Stimulated activated CD8-positive, alpha-beta memory T cell treated with anti-CD3 and anti-CD28 coated beads, Interleukin-4, amount 100 ng/mL, for 48 hours (primary cell): ENCODE data around the gene PLAU.
A peak's percentile ranks its signal among the peaks of the same experiment; 100 is the strongest.
"Not testable (repeated sequence)": the region's sequence is repeated elsewhere in the genome, so short reads cannot be mapped to it uniquely, and the experiment has no call there.

ENCODE experiments used
- DNase-seq: peaks from one replicate; pipeline ENCODE4 v3.0.0-alpha.2; 2020

Gene PLAU

DNA sequence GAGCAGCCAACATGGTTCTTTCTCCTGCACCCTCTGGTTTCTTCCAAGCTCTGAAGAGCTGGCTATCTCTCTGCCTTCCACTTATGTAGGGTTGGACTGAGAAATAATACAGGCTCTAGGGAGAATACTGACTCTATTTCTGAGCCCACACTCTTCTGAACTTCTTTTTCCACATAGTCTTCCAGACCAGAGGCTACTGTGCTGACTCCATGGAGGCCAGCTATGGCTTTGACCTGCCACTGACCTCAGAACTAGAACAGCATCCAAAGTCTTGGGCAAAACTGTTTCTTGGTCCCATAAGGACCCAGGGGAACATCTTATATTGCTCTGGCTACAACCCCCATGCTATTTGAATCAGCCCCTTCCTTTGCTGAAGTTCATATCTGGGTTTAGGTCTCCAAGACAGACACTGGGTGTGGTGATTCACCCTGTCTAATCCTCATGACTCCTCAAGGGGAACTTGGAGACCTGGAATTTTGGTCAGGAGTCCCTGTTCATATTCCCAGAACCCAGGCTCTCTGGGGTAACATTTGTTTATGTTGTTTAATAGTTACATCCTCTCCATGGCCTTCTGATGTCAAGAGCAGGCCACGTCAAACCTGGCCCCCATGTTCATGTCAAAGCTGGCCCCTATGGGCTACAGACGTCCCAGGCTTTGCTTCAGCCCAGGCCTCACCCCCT, 12.1 kb upstream of the PLAU start:
- no peak for DNase-seq

DNA sequence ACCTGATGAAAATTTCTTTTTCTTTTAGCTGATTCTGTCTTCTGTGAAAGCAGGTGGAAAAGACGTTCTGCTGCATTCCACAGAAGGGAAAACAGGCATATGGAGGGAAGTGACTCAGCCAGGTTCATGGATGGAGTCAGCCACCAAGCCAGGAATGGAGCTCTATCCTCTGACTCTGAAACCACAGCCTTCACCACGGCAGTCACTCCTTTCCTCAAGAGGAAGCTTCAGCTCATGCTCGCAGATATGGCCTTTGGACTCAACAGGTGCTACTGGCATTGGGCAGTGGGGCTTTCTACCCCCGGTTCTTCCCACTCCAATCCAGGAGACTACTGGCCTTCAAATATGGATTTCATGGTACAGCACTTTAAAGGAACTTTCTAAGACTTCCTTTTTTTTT, 11.5 kb upstream of the PLAU start:
- no peak for DNase-seq

DNA sequence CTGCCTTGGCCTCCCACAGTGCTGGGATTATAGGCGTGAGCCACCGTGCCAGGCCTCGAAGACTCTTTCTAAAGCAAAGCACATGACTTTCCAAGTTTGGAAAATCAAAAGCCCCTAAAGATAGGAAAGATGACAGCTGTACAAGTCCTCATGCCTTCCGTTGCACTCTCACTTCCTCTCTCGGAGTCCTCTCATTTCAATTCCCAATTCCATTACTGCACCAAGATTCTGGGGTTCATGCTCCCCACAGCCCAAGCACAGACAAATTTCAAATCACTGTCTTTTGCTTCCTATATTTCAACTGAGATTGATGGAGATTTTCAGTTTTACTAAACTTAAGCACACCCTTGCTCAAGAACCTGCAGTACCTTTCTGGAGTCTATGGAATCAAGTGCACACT, 10.9 kb upstream of the PLAU start:
- DNase-seq, result no peak

DNA sequence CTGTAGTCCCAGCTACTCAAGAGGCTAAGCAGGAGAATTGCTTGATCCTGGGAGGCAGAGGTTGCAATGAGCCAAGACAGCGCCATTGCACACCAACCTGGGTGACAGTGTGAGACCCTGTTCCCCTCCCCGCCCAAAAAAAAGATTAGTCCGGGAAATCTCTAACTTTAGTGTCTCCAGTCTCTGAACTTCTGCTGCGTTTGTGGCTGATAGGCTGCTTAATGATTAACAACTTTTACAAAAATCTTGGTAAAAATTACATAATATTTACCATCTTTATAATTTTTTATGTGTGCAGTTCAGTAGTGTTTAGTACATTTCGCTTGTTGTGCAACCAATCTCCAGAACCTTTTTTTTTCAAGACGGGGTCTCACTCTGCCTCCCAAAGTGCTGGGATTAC, 9.7 kb upstream of the PLAU start:
- DNase-seq, result no peak

DNA sequence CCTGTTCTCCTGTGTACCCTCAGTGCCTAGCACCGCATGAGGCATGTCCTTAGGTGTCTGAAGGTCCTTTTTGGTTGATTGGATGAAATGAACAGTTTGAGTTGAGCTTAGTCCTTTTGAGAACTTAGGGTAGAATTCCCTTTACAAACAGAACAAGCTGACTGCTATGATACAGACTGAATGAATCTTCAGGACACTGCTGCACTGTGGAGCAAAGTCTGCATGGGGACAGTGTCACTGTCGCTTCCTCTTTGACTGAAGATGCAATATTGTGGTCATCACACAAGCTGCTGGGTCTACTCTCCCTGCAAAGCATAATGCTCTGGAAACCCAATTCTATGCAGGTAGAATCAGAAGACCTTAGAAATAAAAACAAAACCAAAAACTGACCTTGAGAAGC, 8.6 kb upstream of the PLAU start:
- DNase-seq, result no peak

DNA sequence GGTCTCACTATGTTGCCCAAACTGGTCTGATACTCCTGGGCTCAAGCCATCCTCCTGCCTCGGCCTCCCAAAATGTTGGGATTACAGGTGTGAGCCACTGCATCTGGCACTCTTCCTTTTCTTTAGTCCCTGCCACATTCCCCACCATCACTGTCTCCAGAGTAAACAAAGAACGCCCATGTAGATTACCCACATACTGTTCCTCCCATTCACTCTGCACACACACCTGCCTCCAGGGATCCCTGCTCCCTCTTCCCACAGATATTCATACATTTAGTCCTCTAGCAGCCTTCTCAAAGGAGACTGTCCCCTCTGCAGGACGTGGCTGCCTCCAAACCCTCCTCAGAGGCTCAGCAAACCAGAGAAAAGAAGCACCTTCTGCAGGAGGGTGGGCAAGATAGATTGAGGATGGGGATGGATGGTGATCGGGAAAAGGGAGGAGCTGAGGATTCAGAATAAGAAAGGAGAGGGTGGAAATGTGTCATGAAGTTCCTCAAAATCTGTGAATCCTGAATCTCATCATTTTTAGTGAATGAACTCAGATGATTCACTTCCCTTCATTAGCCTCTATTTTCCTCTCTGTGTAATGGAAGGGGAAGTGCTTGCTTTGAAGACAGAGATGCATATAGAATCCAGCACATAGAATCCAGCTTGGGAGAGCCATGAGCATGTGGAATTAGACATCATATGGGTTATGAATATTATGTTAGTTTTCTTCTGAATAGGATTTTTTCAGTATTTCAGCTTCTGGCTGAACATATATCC, 5.5 kb upstream of the PLAU start:
- DNase-seq, result no peak

DNA sequence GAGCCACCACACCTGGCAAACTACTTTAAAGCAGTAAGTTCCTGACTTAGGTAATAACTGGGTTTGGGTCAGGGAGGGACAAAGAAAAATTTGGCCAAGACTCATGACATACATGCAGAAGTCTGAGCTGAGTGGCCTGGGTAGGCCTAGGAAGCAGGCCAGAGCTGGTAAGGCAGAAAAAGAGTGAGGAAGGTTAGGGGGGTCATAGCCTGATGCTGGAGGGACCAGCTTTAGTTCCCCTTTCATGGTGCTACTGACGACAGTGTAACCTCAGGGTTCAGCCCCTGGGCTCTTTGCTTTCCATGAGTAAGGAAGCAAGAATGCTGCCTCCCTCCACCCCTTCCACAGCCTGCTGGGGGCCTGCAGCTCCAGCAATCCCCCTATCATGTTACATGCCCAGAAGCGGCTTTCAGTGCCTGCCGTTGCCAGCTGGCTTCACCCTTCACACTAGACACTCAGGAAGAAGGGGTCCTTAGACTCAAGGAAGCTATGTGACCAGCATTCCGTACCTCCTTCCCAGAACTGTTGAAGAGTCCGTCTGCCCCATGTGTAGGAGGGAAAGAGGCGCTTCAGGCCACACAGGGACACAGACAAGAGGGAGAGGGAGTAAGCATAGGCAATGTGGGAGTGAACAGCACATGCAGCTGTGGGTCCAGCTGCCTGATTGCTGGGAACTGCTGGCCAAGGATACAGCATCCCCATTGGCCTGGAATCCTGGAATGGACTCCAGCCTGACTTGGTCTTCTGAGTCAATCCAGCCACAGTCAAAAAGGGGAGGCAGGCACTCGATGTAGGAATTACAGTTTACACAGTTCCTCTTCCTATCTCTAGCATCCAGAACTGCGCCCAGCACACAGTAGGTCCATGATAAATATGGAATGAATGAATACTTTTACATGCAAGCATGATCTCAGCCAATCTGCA, 4.1 kb upstream of the PLAU start:
- no peak for DNase-seq

DNA sequence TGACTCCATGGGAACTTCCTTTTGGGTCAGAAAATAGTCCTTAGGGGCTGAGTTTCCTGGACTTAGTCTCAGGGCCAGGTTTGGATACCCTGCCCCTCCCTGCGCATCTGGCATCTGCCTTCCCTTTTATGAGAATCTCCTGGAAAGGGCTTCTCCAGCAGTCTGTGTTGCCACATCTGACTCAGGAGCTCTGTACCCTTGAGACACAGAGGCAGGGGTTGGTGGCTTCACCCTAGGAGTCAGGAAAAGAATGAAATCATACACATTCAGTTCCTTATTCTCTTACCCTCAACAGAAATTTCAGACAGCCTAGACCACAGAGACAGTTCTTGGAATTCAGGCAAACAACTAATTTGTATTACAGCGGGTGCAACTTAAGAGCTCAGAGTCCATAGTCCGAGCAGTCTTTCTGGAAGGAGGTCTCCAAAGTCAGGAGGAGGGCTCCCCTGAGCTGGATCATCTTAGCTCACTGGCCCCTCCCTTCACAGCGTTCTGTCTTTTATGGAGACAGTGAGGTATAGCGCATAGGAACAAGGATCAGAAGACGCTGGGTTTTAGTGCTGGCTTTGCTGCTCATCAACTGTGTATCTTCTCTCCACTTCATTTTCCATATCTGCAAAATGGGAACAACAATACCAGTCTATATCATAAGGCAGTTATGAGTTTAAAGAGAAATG, 3.0 kb upstream of the PLAU start:
- DNase-seq, result no peak

DNA sequence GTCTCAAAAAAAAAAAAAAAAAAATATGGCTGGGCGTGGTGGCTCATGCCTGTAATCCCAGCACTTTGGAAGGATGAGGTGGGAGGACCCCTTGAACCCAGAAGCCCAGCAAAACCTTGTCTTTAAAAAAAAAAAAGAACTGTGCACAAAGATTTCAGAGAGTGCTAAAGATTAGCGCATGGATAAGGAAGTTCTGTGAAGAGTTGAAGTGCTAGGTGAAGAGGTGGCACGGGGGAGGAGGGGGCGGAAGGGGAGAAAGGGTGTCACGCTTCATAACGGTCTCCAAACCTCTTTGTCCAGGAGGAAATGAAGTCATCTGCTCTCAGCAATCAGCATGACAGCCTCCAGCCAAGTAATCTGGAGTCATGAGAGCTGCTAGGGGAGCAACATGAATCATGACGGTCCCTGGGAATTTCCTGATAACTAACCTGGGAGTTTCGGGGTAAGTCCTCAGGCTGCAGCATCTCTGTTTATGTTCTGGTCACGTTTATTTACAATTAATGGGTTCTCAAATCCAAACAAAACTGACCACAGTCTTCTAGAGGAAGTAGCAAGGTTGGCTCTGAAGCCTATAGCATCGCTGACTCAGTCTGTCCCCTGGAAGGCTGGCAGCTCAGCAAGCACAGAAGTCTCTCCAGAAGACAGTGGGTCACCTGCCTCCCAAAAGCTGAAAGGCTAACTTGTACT, 1.9 kb upstream of the PLAU start:
- peak; percentile 71 for DNase-seq

DNA sequence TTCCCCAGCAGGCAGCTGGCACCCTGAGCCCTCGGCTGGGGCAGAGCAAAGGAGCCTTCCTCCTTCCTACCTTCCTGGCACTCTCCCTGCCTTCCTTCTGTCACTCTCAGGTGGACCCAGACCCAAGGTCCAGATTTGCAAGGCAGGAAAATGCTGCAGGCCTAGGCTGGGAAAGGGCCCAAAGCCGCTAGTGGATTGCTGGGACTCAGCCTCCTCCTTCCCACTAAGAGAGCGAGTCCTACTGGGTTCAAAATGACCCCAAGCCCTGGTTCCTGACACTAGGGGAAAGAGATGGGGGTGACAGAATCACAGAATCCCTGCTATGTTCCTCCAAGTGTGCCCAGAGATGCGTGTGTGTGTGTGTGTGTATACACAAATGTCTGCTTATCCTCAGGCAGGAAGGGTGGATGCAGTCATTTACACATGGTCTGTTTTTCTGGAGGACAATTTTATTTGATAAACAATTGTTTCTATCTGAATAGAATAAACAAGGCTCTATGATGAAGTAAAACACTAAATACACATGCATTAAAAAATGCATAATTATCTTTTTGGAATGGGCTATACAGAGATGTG, 1.3 kb upstream of the PLAU start:
- no peak for DNase-seq

DNA sequence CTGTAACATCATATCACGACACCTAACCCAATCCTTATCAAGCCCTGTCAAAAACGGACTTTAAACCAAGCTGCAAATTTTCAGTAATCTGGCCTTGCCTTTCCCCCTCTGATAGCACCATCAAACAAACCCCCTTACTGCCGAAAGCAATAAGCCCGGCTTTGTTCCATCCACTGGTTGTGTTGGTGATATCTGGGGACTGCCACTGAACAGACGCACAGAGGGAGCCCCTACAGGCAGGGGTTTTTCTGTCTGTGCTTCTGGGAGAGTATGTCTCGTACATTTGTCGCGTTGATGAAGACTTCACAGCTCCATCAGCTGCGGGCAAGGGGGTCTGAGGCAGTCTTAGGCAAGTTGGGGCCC, 550 bp upstream of the PLAU start:
- no peak for DNase-seq

DNA sequence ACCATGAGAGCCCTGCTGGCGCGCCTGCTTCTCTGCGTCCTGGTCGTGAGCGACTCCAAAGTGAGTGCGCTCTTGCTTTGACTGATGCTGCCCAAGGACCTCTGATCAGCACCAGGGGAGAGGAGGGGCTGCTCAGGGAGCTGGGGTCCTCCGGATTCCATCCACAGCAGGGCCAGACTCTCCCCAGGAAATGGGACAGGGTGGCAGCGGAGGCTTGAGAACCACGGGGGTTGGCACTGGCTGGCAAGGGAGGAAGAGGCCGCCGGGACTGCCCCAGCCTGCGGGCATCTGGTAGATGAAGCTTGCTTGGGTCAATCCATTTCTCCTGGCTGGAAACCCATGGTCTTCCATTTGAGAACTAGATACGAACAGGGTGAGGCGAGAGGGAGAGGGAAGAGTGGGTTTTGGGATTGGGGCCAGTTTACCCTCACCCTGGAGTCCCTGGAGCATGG, 647 bp downstream of the PLAU start:
- no peak for DNase-seq

DNA sequence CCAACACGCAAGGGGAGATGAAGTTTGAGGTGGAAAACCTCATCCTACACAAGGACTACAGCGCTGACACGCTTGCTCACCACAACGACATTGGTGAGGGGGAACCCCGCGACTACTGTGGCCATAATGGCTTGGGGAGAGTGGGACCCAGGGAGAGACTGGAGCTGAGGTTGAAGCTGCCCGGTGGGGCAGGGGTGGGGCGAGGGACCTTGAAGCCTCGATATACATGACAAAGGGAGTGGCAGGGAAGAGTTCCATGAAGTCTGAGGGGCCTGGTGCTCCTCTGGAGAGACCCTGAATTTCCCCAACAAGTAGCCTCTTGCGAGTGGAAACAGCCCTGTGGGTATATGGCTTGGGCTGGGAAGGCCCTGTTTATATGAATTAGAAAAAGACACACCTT, 3.1 kb downstream of the PLAU start:
- no peak for DNase-seq

DNA sequence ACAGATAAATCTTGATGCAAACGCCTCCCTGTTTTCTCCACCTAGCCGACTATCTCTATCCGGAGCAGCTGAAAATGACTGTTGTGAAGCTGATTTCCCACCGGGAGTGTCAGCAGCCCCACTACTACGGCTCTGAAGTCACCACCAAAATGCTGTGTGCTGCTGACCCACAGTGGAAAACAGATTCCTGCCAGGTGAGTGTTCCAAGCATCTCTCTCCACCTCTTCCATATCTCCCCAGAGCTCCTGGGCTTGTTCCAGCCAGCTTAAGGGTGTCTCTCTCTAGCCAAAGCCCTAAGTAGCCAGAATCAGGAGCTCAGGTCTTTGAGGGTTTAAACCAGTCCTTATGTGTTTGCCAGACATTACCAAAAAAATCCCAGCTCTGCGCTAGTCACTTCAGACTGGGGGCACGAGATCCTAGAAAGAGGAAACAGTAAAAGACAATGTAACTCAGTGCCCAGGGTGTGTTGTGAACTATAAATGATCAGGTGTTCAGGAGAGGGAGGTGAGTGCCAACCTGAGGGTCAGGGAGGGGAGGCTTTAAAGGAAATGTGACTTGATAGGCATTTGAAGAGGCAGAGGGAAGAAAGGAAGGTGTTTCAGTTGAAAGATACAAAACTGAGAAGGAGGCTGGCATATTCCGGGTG, 4.4 kb downstream of the PLAU start:
- DNase-seq, result no peak

DNA sequence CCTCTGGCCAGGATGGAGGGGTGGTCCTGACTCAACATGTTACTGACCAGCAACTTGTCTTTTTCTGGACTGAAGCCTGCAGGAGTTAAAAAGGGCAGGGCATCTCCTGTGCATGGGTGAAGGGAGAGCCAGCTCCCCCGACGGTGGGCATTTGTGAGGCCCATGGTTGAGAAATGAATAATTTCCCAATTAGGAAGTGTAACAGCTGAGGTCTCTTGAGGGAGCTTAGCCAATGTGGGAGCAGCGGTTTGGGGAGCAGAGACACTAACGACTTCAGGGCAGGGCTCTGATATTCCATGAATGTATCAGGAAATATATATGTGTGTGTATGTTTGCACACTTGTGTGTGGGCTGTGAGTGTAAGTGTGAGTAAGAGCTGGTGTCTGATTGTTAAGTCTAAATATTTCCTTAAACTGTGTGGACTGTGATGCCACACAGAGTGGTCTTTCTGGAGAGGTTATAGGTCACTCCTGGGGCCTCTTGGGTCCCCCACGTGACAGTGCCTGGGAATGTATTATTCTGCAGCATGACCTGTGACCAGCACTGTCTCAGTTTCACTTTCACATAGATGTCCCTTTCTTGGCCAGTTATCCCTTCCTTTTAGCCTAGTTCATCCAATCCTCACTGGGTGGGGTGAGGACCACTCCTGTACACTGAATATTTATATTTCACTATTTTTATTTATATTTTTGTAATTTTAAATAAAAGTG, 6.0 kb downstream of the PLAU start:
- DNase-seq, result no peak

DNA sequence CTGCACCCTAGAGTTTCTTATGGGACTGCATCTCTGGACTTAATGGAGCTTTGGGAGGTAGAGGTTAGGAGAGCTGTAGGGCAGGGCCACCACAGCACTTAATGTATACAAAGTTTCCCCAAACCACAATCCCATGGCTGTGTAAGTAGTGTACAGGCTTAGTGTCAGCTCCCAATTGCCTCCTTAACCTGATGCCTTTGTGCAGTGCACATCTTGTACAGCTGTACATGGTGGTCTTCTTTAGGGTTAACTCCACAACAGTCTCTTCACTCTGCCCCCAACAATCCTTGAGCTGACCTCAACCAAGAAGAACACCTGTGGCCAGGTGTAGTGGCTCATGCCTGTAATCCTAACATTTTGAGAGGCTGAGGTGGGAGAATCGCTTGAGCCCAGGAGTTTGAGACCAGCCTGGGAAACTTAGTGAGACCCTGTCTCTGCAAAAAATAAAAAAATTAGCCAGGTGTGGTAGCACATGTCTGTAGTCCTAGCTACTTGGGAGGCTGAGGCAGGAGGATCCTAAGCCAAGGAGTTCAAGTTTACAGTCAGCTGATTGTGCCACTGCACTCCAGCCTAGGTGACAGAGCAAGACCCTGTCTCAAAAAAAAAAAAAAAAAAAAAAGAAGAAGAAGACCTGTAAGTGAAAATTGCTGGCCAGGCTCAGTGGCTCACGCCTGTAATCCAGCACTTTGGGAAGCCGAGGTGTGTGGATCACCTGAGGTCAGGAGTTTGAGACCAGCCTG, 6.8 kb downstream of the PLAU start:
- no peak for DNase-seq

DNA sequence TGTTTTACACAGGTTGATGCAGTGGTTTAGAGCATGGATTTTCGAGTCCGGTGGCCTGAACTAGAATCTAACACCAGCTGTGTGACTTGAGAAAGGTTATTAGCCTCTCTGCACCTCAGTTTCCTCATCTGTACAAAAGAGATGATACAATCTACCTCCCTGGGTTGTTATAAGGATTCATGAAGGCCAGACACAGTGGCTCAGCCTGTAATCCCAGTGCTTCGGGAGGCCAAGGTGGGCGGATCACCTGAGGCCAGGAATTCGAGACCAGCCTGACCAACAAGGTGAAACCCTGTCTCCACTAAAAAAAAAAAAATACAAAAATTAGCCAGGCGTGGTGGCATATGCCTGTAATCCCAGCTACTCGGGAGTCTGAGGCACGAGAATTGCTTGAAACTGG, 8.5 kb downstream of the PLAU start:
- DNase-seq, result not testable (repeated sequence)

DNA sequence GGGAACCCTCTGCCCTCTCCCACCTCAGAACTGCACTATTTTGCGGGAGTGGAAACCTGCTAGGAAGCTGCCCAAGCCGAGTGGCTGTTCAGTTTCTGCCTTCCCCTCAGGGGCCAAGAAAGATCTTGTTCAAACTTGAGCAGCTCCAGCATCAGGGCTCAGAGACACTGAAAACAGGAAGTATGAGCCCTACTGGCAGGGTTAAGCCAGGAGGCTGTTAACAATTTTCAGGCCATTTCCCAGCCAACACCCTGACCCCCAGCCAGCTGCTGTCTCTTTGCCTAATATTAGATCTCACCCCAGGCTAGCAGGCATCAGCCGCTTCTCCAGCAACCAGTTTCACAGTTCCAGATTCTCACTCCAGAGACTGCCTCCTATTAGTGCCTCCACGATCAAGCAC, 9.2 kb downstream of the PLAU start:
- no peak for DNase-seq

DNA sequence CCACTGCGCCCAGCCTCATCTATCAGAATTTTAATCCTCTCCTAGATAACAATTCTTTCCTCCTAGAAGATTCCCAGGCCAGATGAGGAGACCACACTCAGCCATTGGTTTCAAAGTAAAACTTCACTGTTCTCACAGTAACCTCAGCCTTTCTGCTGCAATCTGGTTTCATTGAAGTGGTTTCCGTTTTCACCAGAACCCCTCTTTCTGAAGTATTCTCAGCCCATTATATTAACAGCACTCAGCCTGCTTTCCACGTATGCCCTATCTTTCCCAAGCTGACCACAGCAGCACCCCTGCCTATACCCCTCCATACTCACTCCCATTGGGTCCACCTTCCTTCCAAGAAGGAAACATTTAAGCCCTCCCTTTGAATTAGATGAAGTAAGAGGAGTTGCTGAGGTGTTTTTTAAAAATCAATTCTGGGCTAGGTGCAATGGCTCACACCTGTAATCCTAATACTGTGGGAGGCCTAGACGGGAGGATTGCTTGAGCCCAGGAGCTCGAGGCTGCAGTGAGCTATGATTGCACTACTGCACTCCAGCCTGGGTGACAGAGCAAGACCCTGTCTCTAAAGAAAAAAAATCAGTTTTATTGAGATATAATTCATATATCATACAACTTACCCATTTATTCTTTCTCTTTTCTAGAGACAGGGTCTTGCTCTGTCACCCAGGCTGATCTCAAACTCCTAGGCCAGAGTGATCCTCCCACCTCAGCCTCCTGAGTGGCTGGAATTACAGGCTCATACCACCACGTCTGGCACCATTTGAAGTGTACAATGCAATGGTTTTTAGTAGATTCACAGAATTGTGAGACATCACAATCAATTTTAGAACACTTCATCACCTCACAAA, 11.3 kb downstream of the PLAU start:
- no peak for DNase-seq

DNA sequence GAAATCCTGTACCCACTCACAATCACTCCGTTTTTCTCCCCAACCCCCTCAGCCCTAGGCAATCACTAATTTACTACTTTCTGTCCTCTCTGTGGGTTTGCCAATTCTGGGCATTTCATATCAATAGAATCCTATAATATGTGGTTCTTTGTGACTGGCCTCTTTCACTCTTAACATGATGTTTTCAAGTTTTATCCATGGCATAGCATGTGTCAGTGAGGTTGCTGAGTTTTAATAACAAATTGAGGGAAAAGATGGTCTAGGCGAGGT, 11.9 kb downstream of the PLAU start:
- no peak for DNase-seq
